ENCODE results near the gene SCP2. TPM values are rescaled to one million over a fixed set of nuclear protein-coding genes. Genes with fewer than 3 reads are reported as not detected.

Gene SCP2
- total RNA-seq, 1 donor from 2014 or later, result 57.5 TPM

DNA sequence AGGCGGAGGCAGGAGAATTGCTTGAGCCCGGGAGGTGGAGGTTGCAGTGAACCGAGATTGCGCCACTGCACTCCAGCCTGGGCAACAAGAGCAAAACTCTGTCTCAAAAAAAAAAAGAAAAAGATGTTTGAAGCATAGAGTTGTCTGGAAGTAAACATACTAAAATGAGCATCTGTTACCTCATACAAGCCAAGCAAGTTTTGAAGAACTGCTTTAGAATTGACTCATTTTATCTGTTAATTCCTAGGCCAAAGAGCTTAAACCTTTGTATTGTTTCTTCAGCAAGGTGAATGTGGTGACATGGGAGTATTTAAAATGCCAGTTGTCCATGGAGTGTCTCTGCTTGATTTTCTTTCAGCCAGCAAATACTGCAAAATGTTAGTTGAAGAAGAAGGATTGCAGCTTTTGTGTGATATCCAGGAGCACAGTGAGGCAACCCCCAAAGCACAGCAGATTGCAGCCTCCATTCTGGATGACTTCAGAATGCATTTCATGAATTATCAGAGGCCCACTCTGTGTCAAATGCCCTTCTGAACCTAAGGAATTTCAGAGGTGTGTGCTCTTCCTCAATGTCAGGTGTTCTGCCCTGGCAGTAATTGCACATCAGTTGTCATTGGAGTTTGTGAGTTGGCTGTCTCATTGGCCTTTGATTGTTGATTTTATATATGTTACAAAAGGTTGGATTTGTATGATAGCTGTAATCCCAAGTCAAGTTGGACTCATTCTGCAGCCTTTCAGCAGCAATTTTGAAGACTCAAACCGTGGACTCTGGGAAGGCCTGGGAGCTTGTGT, 34.5 kb upstream of the SCP2 start:
- TF ChIP-seq, protein P1, sequence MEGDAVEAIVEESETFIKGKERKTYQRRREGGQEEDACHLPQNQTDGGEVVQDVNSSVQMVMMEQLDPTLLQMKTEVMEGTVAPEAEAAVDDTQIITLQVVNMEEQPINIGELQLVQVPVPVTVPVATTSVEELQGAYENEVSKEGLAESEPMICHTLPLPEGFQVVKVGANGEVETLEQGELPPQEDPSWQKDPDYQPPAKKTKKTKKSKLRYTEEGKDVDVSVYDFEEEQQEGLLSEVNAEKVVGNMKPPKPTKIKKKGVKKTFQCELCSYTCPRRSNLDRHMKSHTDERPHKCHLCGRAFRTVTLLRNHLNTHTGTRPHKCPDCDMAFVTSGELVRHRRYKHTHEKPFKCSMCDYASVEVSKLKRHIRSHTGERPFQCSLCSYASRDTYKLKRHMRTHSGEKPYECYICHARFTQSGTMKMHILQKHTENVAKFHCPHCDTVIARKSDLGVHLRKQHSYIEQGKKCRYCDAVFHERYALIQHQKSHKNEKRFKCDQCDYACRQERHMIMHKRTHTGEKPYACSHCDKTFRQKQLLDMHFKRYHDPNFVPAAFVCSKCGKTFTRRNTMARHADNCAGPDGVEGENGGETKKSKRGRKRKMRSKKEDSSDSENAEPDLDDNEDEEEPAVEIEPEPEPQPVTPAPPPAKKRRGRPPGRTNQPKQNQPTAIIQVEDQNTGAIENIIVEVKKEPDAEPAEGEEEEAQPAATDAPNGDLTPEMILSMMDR (IDR thresholded peaks at IDR 0.05; ENCODE audit: partially characterized antibody, unreplicated experiment), result no peak
- no peak for DNase-seq
- no peaks in the 10 kb centered on the region for H3K36me3 Mint-ChIP-seq (ENCODE audit: unreplicated experiment)
- no peaks in the 10 kb centered on the region for H3K4me1 Mint-ChIP-seq (ENCODE audit: low read depth, unreplicated experiment)
- H3K27ac Mint-ChIP-seq (ENCODE audit: unreplicated experiment), result no peak overlapping the region
- H3K9me3 Mint-ChIP-seq (ENCODE audit: unreplicated experiment), result no peaks in the 10 kb centered on the region
- H3K27me3 Mint-ChIP-seq (ENCODE audit: unreplicated experiment), result peaks cover 3% of the 10 kb centered on the region
- H3K4me3 Mint-ChIP-seq (ENCODE audit: unreplicated experiment), result no peak overlapping the region

DNA sequence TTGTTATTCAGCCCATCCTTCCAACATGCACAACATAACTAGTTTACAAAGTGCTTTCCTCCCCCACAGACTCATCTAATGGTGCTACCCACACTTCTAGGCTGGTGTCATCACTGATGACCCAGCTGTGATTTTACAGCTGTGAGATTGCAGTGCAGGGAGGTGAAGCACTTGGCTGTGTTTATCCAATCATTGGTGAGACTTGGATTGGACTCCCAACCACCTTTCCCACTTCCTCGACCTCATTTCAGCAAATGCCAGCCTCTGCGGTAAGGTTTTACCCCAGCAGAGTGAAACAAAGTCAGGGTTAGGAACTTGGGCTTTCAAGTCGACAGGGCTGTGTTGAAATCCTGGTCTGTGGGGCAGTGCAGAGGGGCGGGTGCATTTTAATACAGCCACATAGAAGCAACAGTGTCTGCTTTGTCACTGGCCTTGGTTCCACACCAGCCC, 27.6 kb upstream of the SCP2 start:
- Mint-ChIP-seq H3K36me3 (ENCODE audit: unreplicated experiment) (no peaks in the 10 kb centered on the region), H3K27ac (ENCODE audit: unreplicated experiment) (no peak overlapping the region), H3K27me3 (ENCODE audit: unreplicated experiment) (peaks cover 4% of the 10 kb centered on the region), H3K4me3 (ENCODE audit: unreplicated experiment) (no peak overlapping the region), H3K4me1 (ENCODE audit: low read depth, unreplicated experiment) (peaks cover 2% of the 10 kb centered on the region), H3K9me3 (ENCODE audit: unreplicated experiment) (no peaks in the 10 kb centered on the region)
- no peak for DNase-seq
- TF ChIP-seq, protein P1 (IDR thresholded peaks at IDR 0.05; ENCODE audit: partially characterized antibody, unreplicated experiment), result no peak

DNA sequence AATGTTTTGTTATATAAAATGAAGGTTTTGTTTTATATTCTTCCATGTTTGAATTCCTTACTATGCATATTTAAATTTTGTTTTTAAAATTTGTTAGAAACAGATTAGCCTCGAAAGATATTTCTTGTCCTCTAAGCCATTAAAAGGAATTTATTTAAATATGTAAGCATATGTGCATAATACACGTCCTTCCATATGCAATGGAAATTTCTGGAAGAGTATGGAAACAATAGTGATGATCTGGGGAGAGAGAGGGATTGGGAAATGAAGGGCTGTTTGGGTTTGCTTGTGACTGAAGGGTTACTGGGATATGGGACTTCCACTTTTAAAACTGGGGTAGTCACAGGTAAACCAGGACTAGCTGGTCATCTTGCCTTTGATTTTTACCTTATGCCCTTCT, 26.7 kb upstream of the SCP2 start:
- Mint-ChIP-seq H3K36me3 (ENCODE audit: unreplicated experiment) (no peaks in the 10 kb centered on the region), H3K4me1 (ENCODE audit: low read depth, unreplicated experiment) (peaks cover 2% of the 10 kb centered on the region), H3K27ac (ENCODE audit: unreplicated experiment) (peak overlapping the region; percentile 28), H3K27me3 (ENCODE audit: unreplicated experiment) (peaks cover 4% of the 10 kb centered on the region), H3K4me3 (ENCODE audit: unreplicated experiment) (no peak overlapping the region), H3K9me3 (ENCODE audit: unreplicated experiment) (no peaks in the 10 kb centered on the region)
- TF ChIP-seq, protein P1 (IDR thresholded peaks at IDR 0.05; ENCODE audit: partially characterized antibody, unreplicated experiment), result no peak
- no peak for DNase-seq

DNA sequence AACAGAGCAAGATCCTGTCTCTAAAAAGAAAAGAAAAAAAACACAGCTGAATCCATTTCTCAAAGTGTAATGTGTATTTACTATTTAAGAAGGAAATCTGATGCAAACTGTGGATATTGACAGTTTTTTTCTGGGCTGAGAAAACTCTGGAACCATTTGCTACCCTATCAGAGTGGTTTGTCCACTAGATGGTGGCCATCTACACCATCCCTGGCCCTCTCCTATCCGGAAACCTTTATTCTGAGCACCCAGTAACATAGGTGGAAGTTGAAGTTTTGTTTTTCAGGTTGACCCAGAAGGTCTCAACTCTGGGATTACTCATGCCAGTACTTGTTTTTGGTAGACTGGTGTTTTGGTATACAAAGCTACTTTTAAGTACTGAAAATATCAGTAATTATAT, 25.7 kb upstream of the SCP2 start:
- H3K27ac Mint-ChIP-seq (ENCODE audit: unreplicated experiment), result no peak overlapping the region
- H3K4me3 Mint-ChIP-seq (ENCODE audit: unreplicated experiment), result no peak overlapping the region
- no peaks in the 10 kb centered on the region for H3K9me3 Mint-ChIP-seq (ENCODE audit: unreplicated experiment)
- H3K27me3 Mint-ChIP-seq (ENCODE audit: unreplicated experiment), result peaks cover 4% of the 10 kb centered on the region
- no peaks in the 10 kb centered on the region for H3K36me3 Mint-ChIP-seq (ENCODE audit: unreplicated experiment)
- peaks cover 5% of the 10 kb centered on the region for H3K4me1 Mint-ChIP-seq (ENCODE audit: low read depth, unreplicated experiment)
- TF ChIP-seq, protein P1 (IDR thresholded peaks at IDR 0.05; ENCODE audit: partially characterized antibody, unreplicated experiment), result no peak
- no peak for DNase-seq

DNA sequence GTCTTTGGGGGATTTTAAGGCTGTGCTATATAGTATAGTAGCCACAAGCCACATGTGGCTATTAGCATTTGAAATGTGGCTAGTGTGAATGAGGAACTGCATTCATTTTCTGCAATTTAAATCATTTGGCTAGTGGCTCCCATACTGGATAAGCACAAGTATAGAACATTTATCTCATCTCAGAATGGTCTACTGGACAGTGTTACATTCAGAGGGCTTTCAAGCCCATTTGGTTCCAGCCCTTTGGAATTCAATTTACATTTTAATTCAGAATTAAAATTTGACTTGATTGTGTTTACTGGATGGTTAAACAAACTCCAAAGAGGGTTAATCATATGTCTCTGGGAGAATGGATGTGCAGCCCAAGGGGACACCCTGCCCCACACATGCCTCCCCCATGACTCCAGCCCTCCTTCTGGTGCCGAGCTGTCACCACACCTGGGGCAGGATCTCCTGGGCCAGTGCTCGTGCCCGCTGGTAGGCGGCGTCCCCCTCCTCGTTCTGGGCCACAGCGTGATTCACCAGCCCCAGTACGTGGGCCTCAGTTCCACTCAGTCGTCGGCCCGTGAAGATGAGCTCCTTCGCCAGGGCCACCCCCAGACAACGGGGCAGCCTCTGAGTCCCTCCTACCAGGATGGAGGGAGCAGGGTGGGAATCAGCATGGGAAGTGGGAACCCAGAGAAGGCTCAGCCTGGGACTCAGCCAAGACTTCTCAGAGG, 22.7 kb upstream of the SCP2 start:
- Mint-ChIP-seq H3K9me3 (ENCODE audit: unreplicated experiment) (peaks cover 2% of the 10 kb centered on the region), H3K36me3 (ENCODE audit: unreplicated experiment) (no peaks in the 10 kb centered on the region), H3K27me3 (ENCODE audit: unreplicated experiment) (peaks cover 2% of the 10 kb centered on the region), H3K27ac (ENCODE audit: unreplicated experiment) (no peak overlapping the region), H3K4me3 (ENCODE audit: unreplicated experiment) (no peak overlapping the region), H3K4me1 (ENCODE audit: low read depth, unreplicated experiment) (peaks cover 2% of the 10 kb centered on the region)
- no peak for DNase-seq
- TF ChIP-seq, protein P1 (IDR thresholded peaks at IDR 0.05; ENCODE audit: partially characterized antibody, unreplicated experiment), result no peak
